CD4-positive, alpha-beta T cell (primary cell): ENCODE measurements around the gene DSC2. TPM values are rescaled to one million over a fixed set of nuclear protein-coding genes. Genes with fewer than 3 reads are reported as not detected.
"Not testable (repeated sequence)": the region's sequence is repeated elsewhere in the genome, so short reads cannot be mapped to it uniquely, and the experiment has no call there.

Experiments used
- ATAC-seq: fragments of 200-7000 bp; cut with Tn5 transposase; one replicate; pipeline ENCODE4 v1.10.0; 2022; ENCODE audit warnings: mild to moderate bottlenecking; ENCODE audit not compliant: poor library complexity
- CTCF ChIA-PET: fragments of 350-600 bp; sonication (Branson Sonifier 250); formaldehyde crosslinking; loops from one replicate; lab custom pipeline; 2021; ENCODE audit warnings: antibody characterized with exemption, inconsistent platforms; lab: Charles Lee
- POLR2A ChIA-PET: fragments of 350-600 bp; sonication (Branson Sonifier 250); formaldehyde crosslinking; loops from one replicate; lab custom pipeline; 2021; ENCODE audit warnings: antibody characterized with exemption, inconsistent platforms; lab: Charles Lee
- DNase-seq, 14 experiments: peaks; one replicate each; pipeline ENCODE4 v3.0.0-alpha.2; 2013 to 2020; ENCODE audit warnings: mixed read lengths in 2 of 14
- H3K27ac ChIP-seq, 2 donors: one replicate each; pipeline versions ENCODE4 v1.5.1 to v1.7.0; 2013; ENCODE audit warnings: low read length in 2 of 2, low read depth in 1 of 2, mild to moderate bottlenecking in 1 of 2
- H3K27me3 ChIP-seq, 2 experiments: 1 replicate in 1 of 2; 2 replicates in 1 of 2; pipeline versions ENCODE4 v1.6.1 to v1.7.0; 2013; ENCODE audit warnings: low read length in 2 of 2, control low read depth in 1 of 2, mild to moderate bottlenecking in 1 of 2, moderate library complexity in 1 of 2; ENCODE audit not compliant: insufficient read depth in 2 of 2, control insufficient read depth in 1 of 2
- H3K36me3 ChIP-seq: one replicate; pipeline ENCODE4 v1.6.1; 2013; ENCODE audit warnings: low read length, control low read depth; ENCODE audit not compliant: insufficient read depth
- H3K4me1 ChIP-seq: one replicate; pipeline ENCODE4 v1.6.1; 2013; ENCODE audit warnings: low read length, control low read depth; ENCODE audit not compliant: insufficient read depth
- H3K4me3 ChIP-seq: one replicate; pipeline ENCODE4 v1.5.1; 2013; ENCODE audit warnings: mild to moderate bottlenecking, low read length, moderate library complexity
- H3K9me3 ChIP-seq, 2 experiments: 1 replicate in 1 of 2; 2 replicates in 1 of 2; pipeline versions ENCODE4 v1.6.1 to v1.7.0; 2013; ENCODE audit warnings: low read length in 2 of 2, mild to moderate bottlenecking in 2 of 2, control low read depth in 1 of 2, moderate library complexity in 1 of 2; ENCODE audit not compliant: control insufficient read depth in 1 of 2, insufficient read depth in 1 of 2
- H3K27ac Mint-ChIP-seq: one replicate; pipeline ENCODE4 v1.8.0; 2020; ENCODE audit warnings: mixed read lengths
- H3K27me3 Mint-ChIP-seq: one replicate; pipeline ENCODE4 v1.8.0; 2021; ENCODE audit warnings: mixed read lengths
- H3K36me3 Mint-ChIP-seq: one replicate; pipeline ENCODE4 v1.8.0; 2021; ENCODE audit warnings: low read depth, mixed read lengths
- H3K4me1 Mint-ChIP-seq: one replicate; pipeline ENCODE4 v1.8.0; 2021; ENCODE audit warnings: low read depth, mixed read lengths
- H3K4me3 Mint-ChIP-seq: one replicate; pipeline ENCODE4 v1.8.0; 2020; ENCODE audit warnings: mild to moderate bottlenecking, mixed read lengths
- H3K9me3 Mint-ChIP-seq: one replicate; pipeline ENCODE4 v1.8.0; 2020; ENCODE audit warnings: mixed read lengths
- CTCF ChIP-seq: fragments of 200-600 bp; IDR thresholded peaks from one replicate; pipeline ENCODE4 v1.8.0; 2022; ENCODE audit warnings: antibody characterized with exemption, mild to moderate bottlenecking
- intact Hi-C, 2 experiments: fragments of 100-400 bp; cut with DNase I in 1 of 2; cut with micrococcal nuclease in 1 of 2; formaldehyde crosslinking; loops; one replicate each; pipeline versions ENCODE4 v1.15.1 to v1.9.0; 2023 to 2025; cut with DNase I, micrococcal nuclease
- total RNA-seq, 174 experiments: library from RNA in 2 of 174; stranded (reverse) in 2 of 174; gene quantifications; one replicate each; pipeline ENCODE4 v1.2.3 and lab custom pipeline; 2021 to 2026

The DSC2 gene
- total RNA-seq, 2 experiments from 2014 or later = not detected

GRCh38 chr18:31039426-31039825 lies 62.8 kb downstream of the DSC2 start:
- peaks cover 19 to 31% of the 10 kb centered on the region in 2 experiments for H3K27me3 ChIP-seq
- Mint-ChIP-seq H3K4me3 (no peak overlapping the region), H3K9me3 (peaks cover 4% of the 10 kb centered on the region), H3K4me1 (peaks cover 6% of the 10 kb centered on the region), H3K27ac (no peak overlapping the region), H3K36me3 (no peaks in the 10 kb centered on the region), H3K27me3 (peaks cover 47% of the 10 kb centered on the region)
- H3K36me3 ChIP-seq = no peaks in the 10 kb centered on the region
- peaks cover 0 to 24% of the 10 kb centered on the region in 2 experiments for H3K9me3 ChIP-seq
- ChIA-PET POLR2A (no interaction called here), CTCF (no interaction called here)
- no peak overlapping the region for H3K4me3 ChIP-seq
- no peaks in the 10 kb centered on the region for H3K4me1 ChIP-seq
- DNase-seq (no peak), ATAC-seq (no peak)
- no peak overlapping the region for H3K27ac ChIP-seq
- TF ChIP-seq CTCF = no peak
- intact Hi-C loops = no loop called here

- DNase-seq, H3K4me3 ChIP-seq, H3K36me3 ChIP-seq, intact Hi-C loops, H3K4me1 Mint-ChIP-seq, H3K27ac ChIP-seq, H3K4me3 Mint-ChIP-seq, CTCF ChIA-PET, H3K36me3 Mint-ChIP-seq, H3K27ac Mint-ChIP-seq, ATAC-seq, POLR2A ChIA-PET, H3K9me3 Mint-ChIP-seq, H3K4me1 ChIP-seq: not testable (repeated sequence)
- H3K9me3 ChIP-seq = peaks cover 0 to 24% of the 10 kb centered on the region in 2 experiments
- H3K27me3 ChIP-seq = peaks cover 15 to 16% of the 10 kb centered on the region in 2 experiments
- H3K27me3 Mint-ChIP-seq = peaks cover 33% of the 10 kb centered on the region
Observed at GRCh38 chr18:31037686-31038085, 64.5 kb downstream of the DSC2 start.

- Histone ChIP-seq H3K4me1 (no peaks in the 10 kb centered on the region), H3K27ac (no peak overlapping the region), H3K9me3 (peaks cover 0 to 11% of the 10 kb centered on the region in 2 experiments), H3K27me3 (no peaks in the 10 kb centered on the region), H3K36me3 (no peaks in the 10 kb centered on the region), H3K4me3 (no peak overlapping the region)
- no peak for TF ChIP-seq CTCF
- ChIA-PET CTCF (no interaction called here), POLR2A (no interaction called here)
- Mint-ChIP-seq H3K36me3 (no peaks in the 10 kb centered on the region), H3K27me3 (peaks cover 5% of the 10 kb centered on the region), H3K4me3 (no peak overlapping the region), H3K9me3 (no peaks in the 10 kb centered on the region), H3K4me1 (no peaks in the 10 kb centered on the region), H3K27ac (no peak overlapping the region)
- intact Hi-C loops = no loop called here
- no peak for DNase-seq
- no peak for ATAC-seq
Observed at GRCh38 chr18:31034541-31034940, 67.7 kb downstream of the DSC2 start.

GRCh38 chr18:31030574-31031278 lies 71.5 kb downstream of the DSC2 start:
- H3K4me3 Mint-ChIP-seq = no peak overlapping the region
- H3K9me3 Mint-ChIP-seq = peaks cover 2% of the 10 kb centered on the region
- no peaks in the 10 kb centered on the region for H3K4me1 Mint-ChIP-seq
- CTCF ChIA-PET = no interaction called here
- ATAC-seq (no peak), DNase-seq (no peak)
- Histone ChIP-seq H3K27ac (no peak overlapping the region), H3K27me3 (no peaks in the 10 kb centered on the region), H3K36me3 (no peaks in the 10 kb centered on the region), H3K4me1 (no peaks in the 10 kb centered on the region), H3K9me3 (peaks cover 0 to 7% of the 10 kb centered on the region in 2 experiments), H3K4me3 (no peak overlapping the region)
- no peaks in the 10 kb centered on the region for H3K27me3 Mint-ChIP-seq
- no peaks in the 10 kb centered on the region for H3K36me3 Mint-ChIP-seq
- TF ChIP-seq CTCF = no peak
- no peak overlapping the region for H3K27ac Mint-ChIP-seq
- intact Hi-C loops = no loop called here
- POLR2A ChIA-PET = no interaction called here
